SW480 (cell line): ENCODE measurements around the gene DCHS2.

Experiments
- DNase-seq: peaks from one replicate; pipeline ENCODE4 v3.0.0-alpha.2; 2016; ENCODE audit warnings: low spot score

Gene DCHS2

GRCh38 chr4:154491341-154492271 is at the start of gene DCHS2:
Gene DCHS2, minus strand, starts transcription at chr4:154491799. Its CDS starts 444 bp downstream, at chr4:154491355.
- peak; percentile 44 for DNase-seq

DNA sequence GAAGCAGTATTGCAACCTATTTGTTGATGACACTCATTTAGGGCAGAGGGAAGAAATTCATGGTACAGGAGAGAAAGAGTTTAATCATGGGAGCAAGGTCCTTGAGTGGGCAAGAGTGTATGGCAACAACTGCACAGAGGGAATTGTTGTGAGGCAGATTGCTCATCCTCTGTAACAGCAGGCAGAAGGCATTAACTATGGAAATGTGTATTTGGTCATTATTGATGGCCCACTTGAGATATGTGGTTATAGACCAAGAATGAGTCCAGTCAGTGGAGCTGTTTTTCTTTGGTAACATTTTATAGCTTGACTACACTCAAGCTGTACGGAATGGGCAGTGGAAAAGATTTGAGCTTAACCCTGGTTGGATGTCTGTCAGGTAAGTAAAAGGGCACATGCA is 42.7 kb upstream of the DCHS2 start:
- no peak for DNase-seq

- DNase-seq = no peak
These were observed 38.3 kb upstream of the DCHS2 start for GRCh38 chr4:154529728-154530519.

DNA sequence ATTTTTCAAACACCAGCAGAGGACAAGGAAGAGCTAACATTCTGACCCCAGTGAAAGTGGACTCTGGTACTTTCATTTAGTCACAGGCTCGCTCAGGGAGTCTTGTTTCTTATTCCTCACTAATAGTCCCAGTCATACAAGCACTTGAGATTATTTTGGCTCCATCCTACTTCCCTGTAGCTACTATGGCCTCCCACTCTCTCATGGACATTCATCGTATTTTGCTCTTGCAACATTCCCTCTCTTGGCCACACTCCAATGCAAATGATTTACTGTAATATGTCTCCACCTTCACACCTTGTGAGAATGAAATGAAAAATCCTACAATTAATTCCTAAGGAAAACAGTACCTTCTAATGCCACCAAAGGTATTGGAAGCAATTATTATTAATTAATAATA is 37.3 kb upstream of the DCHS2 start:
- no peak for DNase-seq

- no peak for DNase-seq
These were observed 35.7 kb upstream of the DCHS2 start for GRCh38 chr4:154527308-154527707.

DNA sequence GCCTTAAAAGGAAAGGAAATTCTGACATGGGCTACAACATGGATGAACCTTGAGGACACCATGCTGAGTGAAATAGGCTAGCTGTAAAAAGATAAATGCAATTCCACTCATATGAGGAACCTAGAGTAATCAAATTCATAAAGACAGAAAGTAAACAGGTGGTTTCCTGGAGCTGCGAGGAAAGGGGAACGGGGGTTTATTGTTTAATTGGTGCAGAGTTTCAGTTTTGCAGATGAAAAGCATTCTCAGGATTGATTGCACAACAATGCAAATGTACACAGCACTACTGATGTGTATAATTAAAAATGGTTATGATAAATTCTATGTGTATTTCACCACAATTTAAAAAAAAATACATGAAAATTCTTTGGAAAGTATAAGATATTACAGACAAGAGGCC is 34.6 kb upstream of the DCHS2 start:
- DNase-seq = no peak

DNA sequence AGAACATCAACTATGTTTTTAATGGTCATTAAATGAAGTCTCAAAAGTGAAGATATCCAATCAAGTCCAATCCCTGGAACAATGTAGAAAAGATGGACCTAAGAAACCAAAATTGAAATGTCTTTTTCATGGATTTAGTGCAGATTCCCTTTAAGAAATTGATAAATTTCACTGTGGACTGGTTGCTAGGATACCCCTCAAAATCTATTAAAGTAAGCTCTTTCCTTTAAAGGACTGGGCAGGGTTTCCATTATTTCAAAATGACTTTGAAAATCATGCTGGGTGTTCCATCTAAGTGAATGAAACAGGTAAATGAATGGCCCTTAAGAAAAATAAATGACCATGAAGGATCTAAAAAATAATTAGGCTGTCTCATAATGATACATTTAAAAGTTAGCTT is 30.0 kb upstream of the DCHS2 start:
- DNase-seq = no peak

DNA sequence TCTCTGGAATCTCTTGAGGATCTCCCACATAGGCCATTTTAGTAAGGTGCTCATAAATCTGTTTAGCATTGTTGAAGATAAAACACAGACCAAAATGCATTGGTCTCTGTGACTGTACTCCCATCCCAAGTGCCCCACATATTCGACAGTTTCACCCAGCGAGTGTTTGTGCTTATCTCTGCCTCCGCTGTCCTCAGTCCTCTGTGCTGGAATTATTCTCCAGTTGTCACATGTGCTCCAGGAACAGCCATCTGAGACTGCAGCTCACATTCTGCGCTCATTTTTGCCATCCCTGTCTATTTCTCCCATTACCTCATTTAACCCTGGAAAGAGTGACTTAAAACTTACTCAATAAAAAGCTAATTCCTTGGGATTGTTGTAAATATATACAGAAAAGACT is 27.6 kb upstream of the DCHS2 start:
- DNase-seq = no peak

- no peak for DNase-seq
These were observed 26.0 kb upstream of the DCHS2 start for GRCh38 chr4:154517591-154517990.

- DNase-seq = no peak
These were observed 24.9 kb upstream of the DCHS2 start for GRCh38 chr4:154516318-154517029.

- no peak for DNase-seq
These were observed 20.4 kb upstream of the DCHS2 start for GRCh38 chr4:154511981-154512380.

GRCh38 chr4:154511548-154511947 is 19.9 kb upstream of the DCHS2 start:
- no peak for DNase-seq

- DNase-seq = no peak
These were observed 15.6 kb upstream of the DCHS2 start for GRCh38 chr4:154507156-154507555.

DNA sequence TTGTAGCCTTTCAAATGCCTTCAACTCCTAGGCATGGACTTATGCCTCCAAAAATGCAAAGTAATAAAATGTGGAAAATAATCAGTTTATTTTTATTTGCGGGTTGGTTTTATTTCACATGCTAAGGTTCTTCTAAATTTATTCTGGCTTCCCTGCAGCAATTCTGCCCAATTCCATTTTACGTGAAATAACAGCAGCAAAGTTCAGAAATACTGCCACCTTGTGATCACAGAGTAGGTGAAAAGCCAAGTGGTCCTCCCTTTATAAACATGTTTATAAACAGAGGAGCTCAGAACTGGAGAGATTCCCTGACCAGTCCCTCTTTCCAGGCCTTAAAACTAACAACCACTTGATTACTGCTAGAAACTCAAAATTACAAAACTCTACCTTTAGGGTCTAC is 14.7 kb upstream of the DCHS2 start:
- DNase-seq = peak; percentile 42

DNA sequence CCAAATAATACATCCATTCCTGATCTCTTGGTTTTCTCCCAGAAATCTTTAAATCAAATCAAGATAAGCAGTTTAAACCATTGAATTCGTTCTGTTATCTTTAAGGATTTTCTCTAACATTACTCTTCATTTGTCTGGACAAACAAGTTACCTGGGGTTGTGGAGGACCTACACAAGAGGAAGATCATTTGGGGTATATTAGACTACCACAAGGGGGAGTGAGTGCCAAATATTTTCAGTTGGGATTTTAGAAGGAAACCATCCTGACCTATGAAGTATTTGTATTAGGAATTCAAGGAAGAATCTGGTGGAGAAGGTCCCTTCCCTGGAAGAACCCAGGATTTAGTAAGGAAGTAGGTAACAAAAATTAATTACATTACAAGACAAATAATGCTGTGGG is 12.0 kb upstream of the DCHS2 start:
- DNase-seq = peak; percentile 42

DNA sequence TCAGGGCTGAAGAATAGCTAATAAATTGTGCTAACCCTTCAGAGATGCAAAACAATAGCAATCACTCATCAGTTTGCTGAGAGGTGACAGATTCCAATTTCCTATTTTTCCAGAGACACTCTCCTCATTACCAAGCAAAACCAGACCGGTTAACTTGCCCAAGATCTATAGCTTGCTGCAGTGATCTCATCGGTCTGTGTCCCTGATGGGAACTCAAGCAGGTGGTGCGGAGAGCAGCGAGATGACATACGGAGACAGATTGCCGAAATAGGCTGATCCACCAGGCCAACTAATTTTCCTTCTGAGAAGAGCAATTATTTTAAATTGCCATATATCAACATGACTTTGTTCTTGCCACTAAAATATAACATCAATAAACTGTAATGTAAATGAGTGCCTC is 10.5 kb upstream of the DCHS2 start:
- DNase-seq = no peak

GRCh38 chr4:154497889-154498288 is 6.3 kb upstream of the DCHS2 start:
- no peak for DNase-seq

GRCh38 chr4:154495867-154496266 is 4.3 kb upstream of the DCHS2 start:
- no peak for DNase-seq

DNA sequence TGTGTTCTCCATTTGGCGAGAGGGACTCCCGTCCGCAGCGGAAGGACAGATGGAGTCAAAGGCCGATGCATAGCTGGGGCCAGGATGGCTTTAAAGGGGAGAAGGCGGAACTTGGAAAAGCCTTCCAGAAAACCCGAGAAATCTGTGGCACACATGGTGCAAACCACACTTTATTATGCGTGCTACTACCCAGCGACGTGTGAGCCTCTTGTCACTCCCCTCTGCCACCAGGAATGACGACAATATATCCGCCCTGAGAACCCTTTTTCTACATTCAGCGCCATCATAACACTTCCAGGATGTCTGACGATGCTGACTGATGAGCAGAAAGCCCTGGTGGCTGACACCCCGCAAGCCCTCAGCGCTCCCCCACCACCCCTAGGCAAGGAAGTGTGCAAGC is 689 bp upstream of the DCHS2 start:
- no peak for DNase-seq

DNA sequence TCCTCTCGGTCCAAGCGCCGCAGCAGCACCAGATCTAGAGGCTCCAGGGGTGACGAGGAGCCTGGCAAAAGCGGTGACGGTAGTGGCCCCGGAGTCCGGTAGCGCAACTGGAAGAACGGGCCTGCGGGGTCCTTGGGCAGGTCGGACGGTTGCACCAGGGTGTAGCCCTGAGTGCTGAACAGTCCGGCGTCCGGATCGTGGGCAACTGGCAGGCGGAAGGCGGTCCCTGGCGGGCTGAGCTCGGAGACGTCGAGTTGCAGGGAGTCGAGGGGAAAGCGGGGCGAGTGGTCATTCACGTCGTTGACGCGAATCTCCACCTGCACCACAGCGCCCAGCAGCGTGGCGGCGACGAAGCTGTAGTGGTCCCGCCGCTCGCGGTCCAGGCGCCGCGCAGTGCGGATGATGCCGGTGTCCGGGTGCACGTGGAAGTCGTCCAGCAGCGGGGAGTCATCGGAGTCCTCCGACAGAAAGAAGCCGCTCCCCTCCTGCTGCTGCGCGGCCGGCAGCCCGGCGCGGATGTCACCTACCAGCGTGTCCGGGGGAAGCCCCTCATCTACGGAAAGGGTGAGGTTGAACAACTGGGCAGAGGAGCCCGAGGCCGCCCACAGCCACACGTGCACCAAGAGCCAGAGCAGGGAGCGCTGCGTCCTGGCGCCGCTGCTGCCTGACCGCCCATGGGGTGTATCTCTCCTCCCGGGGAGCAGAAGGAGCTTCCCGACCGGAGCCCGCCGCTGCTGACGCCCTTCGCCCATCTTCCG is 837 bp downstream of the DCHS2 start:
- DNase-seq = no peak

- no peak for DNase-seq
These were observed 1.4 kb downstream of the DCHS2 start for GRCh38 chr4:154490234-154490582.
